Natural killer cell (primary cell): ENCODE data around the gene ACTN2. TPM values are rescaled to one million over a fixed set of nuclear protein-coding genes. Genes with fewer than 3 reads are reported as not detected.

ENCODE experiments used
- ATAC-seq, 3 donors: fragments of 150-1000 bp in 2 of 3; fragments of 200-7000 bp in 1 of 3; cut with Tn5 transposase; 1 replicate in 1 of 3; 2 replicates in 2 of 3; pipeline ENCODE4 v1.10.0; 2021; ENCODE audit warnings: mild to moderate bottlenecking in 2 of 3, moderate library complexity in 2 of 3
- DNase-seq, 2 donors: peaks; one replicate each; pipeline versions ENCODE4 v3.0.0 to v3.0.0-alpha.2; 2013 to 2021; ENCODE audit warnings: mixed read lengths in 1 of 2
- H3K27ac ChIP-seq: one replicate; pipeline ENCODE4 v1.5.1; 2013; ENCODE audit warnings: mild to moderate bottlenecking, low read length
- H3K27me3 ChIP-seq: one replicate; pipeline ENCODE4 v1.6.1; 2013; ENCODE audit warnings: low read length; ENCODE audit not compliant: control insufficient read depth, insufficient read depth
- H3K36me3 ChIP-seq: one replicate; pipeline ENCODE4 v1.6.1; 2013; ENCODE audit warnings: low read length; ENCODE audit not compliant: control insufficient read depth, insufficient read depth
- H3K4me1 ChIP-seq: one replicate; pipeline ENCODE4 v1.6.1; 2013; ENCODE audit warnings: low read length; ENCODE audit not compliant: control insufficient read depth, insufficient read depth
- H3K4me3 ChIP-seq: one replicate; pipeline ENCODE4 v1.5.1; 2013; ENCODE audit warnings: low read length
- H3K9me3 ChIP-seq: one replicate; pipeline ENCODE4 v1.6.1; 2013; ENCODE audit warnings: low read length; ENCODE audit not compliant: control insufficient read depth, insufficient read depth
- H3K27ac Mint-ChIP-seq, 2 donors: one replicate each; pipeline ENCODE4 v1.8.0; 2022; ENCODE audit warnings: mild to moderate bottlenecking in 2 of 2, mixed read lengths in 2 of 2, moderate library complexity in 1 of 2
- H3K27me3 Mint-ChIP-seq, 2 donors: one replicate each; pipeline ENCODE4 v1.8.0; 2022; ENCODE audit warnings: low read depth in 2 of 2, mixed read lengths in 2 of 2
- H3K36me3 Mint-ChIP-seq: one replicate; pipeline ENCODE4 v1.8.0; 2022; ENCODE audit warnings: mixed read lengths
- H3K4me1 Mint-ChIP-seq, 2 donors: one replicate each; pipeline ENCODE4 v1.8.0; 2022; ENCODE audit warnings: mixed read lengths in 2 of 2
- H3K4me3 Mint-ChIP-seq: one replicate; pipeline ENCODE4 v1.8.0; 2022; ENCODE audit warnings: mild to moderate bottlenecking, moderate library complexity, mixed read lengths
- H3K9me3 Mint-ChIP-seq, 2 donors: one replicate each; pipeline ENCODE4 v1.8.0; 2022; ENCODE audit warnings: mixed read lengths in 2 of 2
- CTCF ChIP-seq: fragments of 200-600 bp; IDR thresholded peaks from one replicate; pipeline ENCODE4 v1.8.0; 2022; ENCODE audit warnings: antibody characterized with exemption
- WGBS: methylation state at CpG from one replicate; pipeline ENCODE4 v1.1.7; 2013; ENCODE audit warnings: missing lambda C conversion rate; ENCODE audit not compliant: insufficient coverage; 5-methylcytosine and 5-hydroxymethylcytosine counted together
- intact Hi-C: fragments of 100-400 bp; cut with micrococcal nuclease; formaldehyde crosslinking; loops from one replicate; pipeline ENCODE4 v1.14.2; 2022
- total RNA-seq, 4 donors: library from RNA; stranded (reverse); fragments of 120-200 nt in 1 of 4; gene quantifications; one replicate each; pipeline versions ENCODE4 v1.2.3 to v1.2.4, GENCODE V29; 2013 to 2022

ACTN2 gene
- total RNA-seq, 3 donors from 2014 or later (not counting 1 experiment from before 2014, with no cell fraction given): not detected

GRCh38 chr1:236670060-236670459 is 16.2 kb upstream of the ACTN2 start:
- DNase-seq (no peak), ATAC-seq (no peak)
- 88% methylated on average over 7 of the region's 7 CpGs for WGBS
- intact Hi-C loops: no loop called here
- Histone ChIP-seq H3K4me1 (no peaks in the 10 kb centered on the region), H3K27me3 (no peaks in the 10 kb centered on the region), H3K27ac (no peak overlapping the region), H3K9me3 (no peaks in the 10 kb centered on the region), H3K36me3 (no peaks in the 10 kb centered on the region), H3K4me3 (no peak overlapping the region)
- H3K27me3 Mint-ChIP-seq: peaks cover 22 to 35% of the 10 kb centered on the region in 2 donors
- no peak for TF ChIP-seq CTCF
- H3K4me1 Mint-ChIP-seq: no peaks in the 10 kb centered on the region
- no peaks in the 10 kb centered on the region for H3K9me3 Mint-ChIP-seq
- no peak overlapping the region for H3K4me3 Mint-ChIP-seq
- no peaks in the 10 kb centered on the region for H3K36me3 Mint-ChIP-seq
- no peak overlapping the region for H3K27ac Mint-ChIP-seq

- H3K9me3 ChIP-seq: no peaks in the 10 kb centered on the region
- DNase-seq: no peak
- intact Hi-C loops: no loop called here
- no peak overlapping the region for H3K4me3 Mint-ChIP-seq
- no peaks in the 10 kb centered on the region for H3K4me1 Mint-ChIP-seq
- ATAC-seq: no peak
- no peaks in the 10 kb centered on the region for H3K27me3 ChIP-seq
- no peak overlapping the region for H3K27ac Mint-ChIP-seq
- H3K4me1 ChIP-seq: no peaks in the 10 kb centered on the region
- no peaks in the 10 kb centered on the region for H3K9me3 Mint-ChIP-seq
- no peak for TF ChIP-seq CTCF
- H3K36me3 ChIP-seq: no peaks in the 10 kb centered on the region
- 89% methylated on average over 5 of the region's 5 CpGs for WGBS
- H3K27ac ChIP-seq: no peak overlapping the region
- no peaks in the 10 kb centered on the region for H3K36me3 Mint-ChIP-seq
- peaks cover 24% of the 10 kb centered on the region in 2 donors for H3K27me3 Mint-ChIP-seq
- no peak overlapping the region for H3K4me3 ChIP-seq
Observed at GRCh38 chr1:236673289-236673919, 12.9 kb upstream of the ACTN2 start.

GRCh38 chr1:236677641-236678235 is 8.6 kb upstream of the ACTN2 start:
- intact Hi-C loops: no loop called here
- Histone ChIP-seq H3K27me3 (no peaks in the 10 kb centered on the region), H3K4me1 (no peaks in the 10 kb centered on the region), H3K27ac (no peak overlapping the region), H3K4me3 (no peak overlapping the region), H3K36me3 (no peaks in the 10 kb centered on the region), H3K9me3 (no peaks in the 10 kb centered on the region)
- no peaks in the 10 kb centered on the region for H3K4me1 Mint-ChIP-seq
- ATAC-seq: no peak
- no peak overlapping the region for H3K4me3 Mint-ChIP-seq
- no peak overlapping the region for H3K27ac Mint-ChIP-seq
- H3K9me3 Mint-ChIP-seq: no peaks in the 10 kb centered on the region
- no peak for TF ChIP-seq CTCF
- peaks cover 11 to 33% of the 10 kb centered on the region in 2 donors for H3K27me3 Mint-ChIP-seq
- 76% methylated on average over 3 of the region's 3 CpGs for WGBS
- no peak for DNase-seq
- no peaks in the 10 kb centered on the region for H3K36me3 Mint-ChIP-seq
